Measurements from ENCODE around the gene IFT27. TPM values are rescaled to one million over a fixed set of nuclear protein-coding genes. Genes with fewer than 3 reads are reported as not detected.

IFT27 gene
- total and polyA plus RNA-seq, 2 donors (not counting 1 experiment from before 2014, with no cell fraction given): 14.1 to 19.0 TPM

DNA sequence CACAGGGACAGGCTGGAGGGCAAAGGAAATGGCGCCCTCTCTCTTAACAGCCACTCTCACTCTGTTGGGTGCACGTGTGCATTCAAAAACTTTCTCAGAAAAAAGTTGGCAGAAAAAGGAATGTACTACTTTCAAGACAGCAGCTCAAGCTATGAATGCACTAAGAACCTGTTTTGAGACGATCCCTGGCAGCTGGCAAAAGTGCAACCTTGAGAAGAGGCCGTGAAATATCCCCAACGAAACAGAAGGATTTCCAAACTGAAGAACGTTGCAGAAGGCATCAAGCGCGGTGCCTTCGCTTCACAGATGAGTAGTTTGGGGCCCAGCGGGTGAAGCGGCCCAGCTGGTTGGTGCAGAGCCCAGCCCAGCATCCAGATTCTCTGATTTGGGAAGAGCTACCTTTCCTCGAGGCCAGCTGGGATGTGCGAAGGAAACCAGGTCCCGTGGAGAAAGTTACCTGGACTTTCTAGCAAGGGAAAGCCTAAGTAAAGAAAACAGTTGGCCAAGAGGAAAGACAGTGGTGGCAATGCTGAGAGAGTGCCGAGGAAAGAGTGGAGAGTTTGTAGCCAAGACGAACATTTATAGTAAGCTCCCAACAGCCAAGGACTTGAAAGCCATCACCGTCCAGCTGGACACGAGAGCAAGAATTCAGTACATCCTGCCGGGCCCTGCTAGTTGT, 16.3 kb downstream of the IFT27 start:
- no peak overlapping the region for H3K9ac ChIP-seq (ENCODE audit: insufficient read depth, low read length)
- no peak overlapping the region for H3K27ac ChIP-seq (ENCODE audit: insufficient read depth, low read length)
- TF ChIP-seq, protein P1, sequence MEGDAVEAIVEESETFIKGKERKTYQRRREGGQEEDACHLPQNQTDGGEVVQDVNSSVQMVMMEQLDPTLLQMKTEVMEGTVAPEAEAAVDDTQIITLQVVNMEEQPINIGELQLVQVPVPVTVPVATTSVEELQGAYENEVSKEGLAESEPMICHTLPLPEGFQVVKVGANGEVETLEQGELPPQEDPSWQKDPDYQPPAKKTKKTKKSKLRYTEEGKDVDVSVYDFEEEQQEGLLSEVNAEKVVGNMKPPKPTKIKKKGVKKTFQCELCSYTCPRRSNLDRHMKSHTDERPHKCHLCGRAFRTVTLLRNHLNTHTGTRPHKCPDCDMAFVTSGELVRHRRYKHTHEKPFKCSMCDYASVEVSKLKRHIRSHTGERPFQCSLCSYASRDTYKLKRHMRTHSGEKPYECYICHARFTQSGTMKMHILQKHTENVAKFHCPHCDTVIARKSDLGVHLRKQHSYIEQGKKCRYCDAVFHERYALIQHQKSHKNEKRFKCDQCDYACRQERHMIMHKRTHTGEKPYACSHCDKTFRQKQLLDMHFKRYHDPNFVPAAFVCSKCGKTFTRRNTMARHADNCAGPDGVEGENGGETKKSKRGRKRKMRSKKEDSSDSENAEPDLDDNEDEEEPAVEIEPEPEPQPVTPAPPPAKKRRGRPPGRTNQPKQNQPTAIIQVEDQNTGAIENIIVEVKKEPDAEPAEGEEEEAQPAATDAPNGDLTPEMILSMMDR (conservative IDR thresholded peaks at IDR 0.05 in 1 of 2, IDR thresholded peaks at IDR 0.05 in 1 of 2; ENCODE audit: low read depth in 1 of 2, low read length in 2 of 2): no peak
- TF ChIP-seq EZH2 (IDR thresholded peaks at IDR 0.05; ENCODE audit: low read length, missing control alignments): no peak
- no peak overlapping the region for H3K4me2 ChIP-seq (ENCODE audit: extremely low read depth, insufficient read depth, low read length)
- H4K20me1 ChIP-seq (ENCODE audit: control insufficient read depth, extremely low read depth, insufficient read depth, low read length): no peaks in the 10 kb centered on the region
- no peaks in the 10 kb centered on the region for H3K36me3 ChIP-seq (ENCODE audit: control insufficient read depth, insufficient read depth, low read length)
- H3K79me2 ChIP-seq (ENCODE audit: control insufficient read depth, insufficient read depth, low read length): no peaks in the 10 kb centered on the region
- no peak for DNase-seq (ENCODE audit: low read depth in 2 of 2)
- H3K9me3 ChIP-seq (ENCODE audit: control insufficient read depth, insufficient read depth, low read depth, low read length): no peaks in the 10 kb centered on the region
- no peaks in the 10 kb centered on the region for H3K4me1 ChIP-seq (ENCODE audit: control insufficient read depth, extremely low read depth, insufficient read depth, low read length)
- no peaks in the 10 kb centered on the region for H3K27me3 ChIP-seq (ENCODE audit: control insufficient read depth, insufficient read depth, low read length)
- H2AFZ ChIP-seq (ENCODE audit: low read length): no peak overlapping the region
- no peak overlapping the region for H3K4me3 ChIP-seq (replicated peaks in 1 of 4; ENCODE audit: control extremely low read depth in 1 of 4, insufficient read depth in 1 of 4, low read depth in 3 of 4, low read length in 4 of 4)

DNA sequence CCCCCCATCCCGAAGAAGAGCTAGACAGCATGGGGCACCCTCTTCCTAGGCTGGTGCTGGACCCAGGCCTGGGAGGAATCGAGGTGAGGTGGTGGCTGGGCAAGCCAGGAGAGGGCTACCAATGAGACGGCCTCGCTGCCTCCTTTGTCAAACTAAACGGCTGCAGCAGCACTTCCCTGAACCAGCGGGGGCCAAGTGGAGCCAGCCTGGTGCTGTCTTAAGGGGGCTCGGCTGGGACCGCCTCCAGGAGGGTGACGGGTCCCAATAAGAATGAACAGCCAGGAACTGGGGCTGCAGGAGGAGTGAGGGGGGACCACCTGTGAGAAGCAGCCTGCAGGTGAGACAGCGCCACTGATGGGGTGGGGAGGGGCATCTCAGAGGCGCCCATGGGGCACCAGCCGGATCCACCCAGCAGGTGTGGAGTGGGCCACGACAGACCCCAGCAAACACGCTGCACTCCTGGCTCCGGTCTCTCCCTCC, 17.1 kb downstream of the IFT27 start:
- Histone ChIP-seq H3K4me3 (replicated peaks in 1 of 4; ENCODE audit: control extremely low read depth in 1 of 4, insufficient read depth in 1 of 4, low read depth in 3 of 4, low read length in 4 of 4) (no peak overlapping the region), H3K36me3 (ENCODE audit: control insufficient read depth, insufficient read depth, low read length) (no peaks in the 10 kb centered on the region), H2AFZ (ENCODE audit: low read length) (no peak overlapping the region), H3K9ac (ENCODE audit: insufficient read depth, low read length) (no peak overlapping the region), H3K79me2 (ENCODE audit: control insufficient read depth, insufficient read depth, low read length) (no peaks in the 10 kb centered on the region), H3K27me3 (ENCODE audit: control insufficient read depth, insufficient read depth, low read length) (no peaks in the 10 kb centered on the region), H4K20me1 (ENCODE audit: control insufficient read depth, extremely low read depth, insufficient read depth, low read length) (peaks cover 1% of the 10 kb centered on the region), H3K4me2 (ENCODE audit: extremely low read depth, insufficient read depth, low read length) (no peak overlapping the region), H3K9me3 (ENCODE audit: control insufficient read depth, insufficient read depth, low read depth, low read length) (no peaks in the 10 kb centered on the region), H3K4me1 (ENCODE audit: control insufficient read depth, extremely low read depth, insufficient read depth, low read length) (no peaks in the 10 kb centered on the region), H3K27ac (ENCODE audit: insufficient read depth, low read length) (no peak overlapping the region)
- TF ChIP-seq, protein P1 (conservative IDR thresholded peaks at IDR 0.05 in 1 of 2, IDR thresholded peaks at IDR 0.05 in 1 of 2; ENCODE audit: low read depth in 1 of 2, low read length in 2 of 2): no peak
- no peak for TF ChIP-seq EZH2 (IDR thresholded peaks at IDR 0.05; ENCODE audit: low read length, missing control alignments)
- no peak for DNase-seq (ENCODE audit: low read depth in 2 of 2)

DNA sequence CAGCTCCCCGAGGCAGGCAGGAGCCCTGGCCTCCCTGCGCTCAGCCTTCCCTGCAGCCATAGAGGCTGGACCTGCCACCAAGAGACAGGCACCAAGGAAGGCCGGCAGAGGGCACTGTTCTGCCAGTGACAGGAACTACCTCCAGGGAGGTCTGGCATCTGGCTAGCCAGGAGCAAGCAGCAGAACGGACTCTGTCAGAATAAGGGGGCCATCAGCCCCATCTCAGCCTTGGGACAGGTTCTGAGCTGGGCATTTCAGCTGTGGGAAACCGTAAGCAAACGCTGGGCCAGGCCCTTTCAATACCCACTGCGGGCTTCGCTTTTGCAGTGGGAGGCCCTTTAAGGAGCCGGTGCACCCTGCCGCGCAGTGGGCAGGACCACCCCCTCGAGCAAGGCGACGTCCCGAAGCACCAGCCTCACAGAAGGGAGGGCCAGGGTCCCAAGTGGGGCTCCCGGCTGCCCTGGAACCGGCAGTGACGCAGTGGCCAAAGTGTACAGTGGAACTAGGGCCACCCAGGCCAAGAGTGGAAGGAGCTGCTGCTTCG, 18.2 kb downstream of the IFT27 start:
- H3K27me3 ChIP-seq (ENCODE audit: control insufficient read depth, insufficient read depth, low read length): peaks cover 2% of the 10 kb centered on the region
- H3K4me1 ChIP-seq (ENCODE audit: control insufficient read depth, extremely low read depth, insufficient read depth, low read length): no peaks in the 10 kb centered on the region
- H3K4me3 ChIP-seq (replicated peaks in 1 of 4; ENCODE audit: control extremely low read depth in 1 of 4, insufficient read depth in 1 of 4, low read depth in 3 of 4, low read length in 4 of 4): no peak overlapping the region
- H3K4me2 ChIP-seq (ENCODE audit: extremely low read depth, insufficient read depth, low read length): no peak overlapping the region
- H3K27ac ChIP-seq (ENCODE audit: insufficient read depth, low read length): no peak overlapping the region
- H3K36me3 ChIP-seq (ENCODE audit: control insufficient read depth, insufficient read depth, low read length): no peaks in the 10 kb centered on the region
- peak; percentile 54 to 69 for DNase-seq (ENCODE audit: low read depth in 2 of 2)
- no peak overlapping the region for H2AFZ ChIP-seq (ENCODE audit: low read length)
- H4K20me1 ChIP-seq (ENCODE audit: control insufficient read depth, extremely low read depth, insufficient read depth, low read length): peaks cover 1% of the 10 kb centered on the region
- H3K9me3 ChIP-seq (ENCODE audit: control insufficient read depth, insufficient read depth, low read depth, low read length): no peaks in the 10 kb centered on the region
- no peak overlapping the region for H3K9ac ChIP-seq (ENCODE audit: insufficient read depth, low read length)
- no peaks in the 10 kb centered on the region for H3K79me2 ChIP-seq (ENCODE audit: control insufficient read depth, insufficient read depth, low read length)
- TF ChIP-seq, protein P1 (conservative IDR thresholded peaks at IDR 0.05 in 1 of 2, IDR thresholded peaks at IDR 0.05 in 1 of 2; ENCODE audit: low read depth in 1 of 2, low read length in 2 of 2): peak; percentile 59 to 74
- no peak for TF ChIP-seq EZH2 (IDR thresholded peaks at IDR 0.05; ENCODE audit: low read length, missing control alignments)
